HG02870 (cell line): Measurements from ENCODE around the gene TESMIN.

ENCODE experiments used
- ATAC-seq: cut with Tn5 transposase; IDR thresholded peaks from one replicate; pipeline ENCODE4 v1.9.1; 2021; ENCODE audit warnings: mild to moderate bottlenecking, moderate library complexity; ENCODE audit not compliant: unreplicated experiment

Gene TESMIN

GRCh38 chr11:68751331-68751856 is at the start of gene TESMIN:
Gene TESMIN (minus strand): TSS chr11:68751520. CDS start chr11:68750660, 860 bp downstream.
- no peak for ATAC-seq

- ATAC-seq: no peak
Observed at GRCh38 chr11:68798221-68798813, 47.0 kb upstream of the TESMIN start.

GRCh38 chr11:68796801-68797200 is 45.5 kb upstream of the TESMIN start:
- ATAC-seq: no peak

GRCh38 chr11:68792400-68792966 is 41.2 kb upstream of the TESMIN start:
- ATAC-seq: no peak

- ATAC-seq: no peak
Observed at GRCh38 chr11:68784653-68785052, 33.3 kb upstream of the TESMIN start.

GRCh38 chr11:68783216-68783821 is 32.0 kb upstream of the TESMIN start:
- no peak for ATAC-seq

GRCh38 chr11:68782711-68783110 is 31.4 kb upstream of the TESMIN start:
- no peak for ATAC-seq

- no peak for ATAC-seq
Observed at GRCh38 chr11:68780829-68781228, 29.5 kb upstream of the TESMIN start.

- no peak for ATAC-seq
Observed at GRCh38 chr11:68778205-68778604, 26.9 kb upstream of the TESMIN start.

GRCh38 chr11:68776442-68777235 is 25.3 kb upstream of the TESMIN start:
- no peak for ATAC-seq

- no peak for ATAC-seq
Observed at GRCh38 chr11:68775951-68776388, 24.6 kb upstream of the TESMIN start.

GRCh38 chr11:68774194-68774585 is 22.9 kb upstream of the TESMIN start:
- ATAC-seq: no peak

- ATAC-seq: no peak
Observed at GRCh38 chr11:68773521-68774193, 22.3 kb upstream of the TESMIN start.

- ATAC-seq: no peak
Observed at GRCh38 chr11:68772936-68773335, 21.6 kb upstream of the TESMIN start.

GRCh38 chr11:68770781-68771180 is 19.5 kb upstream of the TESMIN start:
- no peak for ATAC-seq

GRCh38 chr11:68767672-68768071 is 16.4 kb upstream of the TESMIN start:
- no peak for ATAC-seq

GRCh38 chr11:68766786-68767185 is 15.5 kb upstream of the TESMIN start:
- no peak for ATAC-seq

- no peak for ATAC-seq
Observed at GRCh38 chr11:68764746-68765145, 13.4 kb upstream of the TESMIN start.

- ATAC-seq: no peak
Observed at GRCh38 chr11:68763926-68764657, 12.8 kb upstream of the TESMIN start.

GRCh38 chr11:68763181-68763721 is 11.9 kb upstream of the TESMIN start:
- ATAC-seq: no peak
